ENCODE data around the gene F8A3.
"Not testable (repeated sequence)": the region's sequence is repeated elsewhere in the genome, so short reads cannot be mapped to it uniquely, and the experiment has no call there.

Gene F8A3

GRCh38 chrX:155458471-155458870 lies at the start of gene F8A3:
F8A3 (minus strand) TSS chrX:155458620; CDS start chrX:155458600, 20 bp downstream.
- DNase-seq (ENCODE audit: low read depth), result not testable (repeated sequence)

- DNase-seq (ENCODE audit: low read depth), result no peak
Observed at GRCh38 chrX:155505296-155505695, 46.9 kb upstream of the F8A3 start.

GRCh38 chrX:155495134-155495533 lies 36.7 kb upstream of the F8A3 start:
- not testable (repeated sequence) for DNase-seq (ENCODE audit: low read depth)

GRCh38 chrX:155491421-155491820 lies 33.0 kb upstream of the F8A3 start:
- DNase-seq (ENCODE audit: low read depth), result not testable (repeated sequence)

- DNase-seq (ENCODE audit: low read depth), result not testable (repeated sequence)
Observed at GRCh38 chrX:155477136-155477535, 18.7 kb upstream of the F8A3 start.

GRCh38 chrX:155466269-155466938 lies 8.0 kb upstream of the F8A3 start:
- DNase-seq (ENCODE audit: low read depth), result not testable (repeated sequence)

GRCh38 chrX:155460501-155460900 lies 2.1 kb upstream of the F8A3 start:
- DNase-seq (ENCODE audit: low read depth), result not testable (repeated sequence)

- not testable (repeated sequence) for DNase-seq (ENCODE audit: low read depth)
Observed at GRCh38 chrX:155457761-155458447, 516 bp downstream of the F8A3 start.

GRCh38 chrX:155441097-155441496 lies 17.3 kb downstream of the F8A3 start:
- no peak for DNase-seq (ENCODE audit: low read depth)

- no peak for DNase-seq (ENCODE audit: low read depth)
Observed at GRCh38 chrX:155435744-155436112, 22.7 kb downstream of the F8A3 start.

GRCh38 chrX:155434906-155435743 lies 23.3 kb downstream of the F8A3 start:
- no peak for DNase-seq (ENCODE audit: low read depth)

- no peak for DNase-seq (ENCODE audit: low read depth)
Observed at GRCh38 chrX:155417769-155418168, 40.7 kb downstream of the F8A3 start.

Measured in activated T-cell treated with anti-CD3 and anti-CD28 coated beads for 1 hour (primary cell).